Measurements from ENCODE around the gene ZNF775. TPM values are rescaled to one million over a fixed set of nuclear protein-coding genes. Genes with fewer than 3 reads are reported as not detected.

Gene ZNF775
- total and polyA plus RNA-seq, 2 of the 13 experiments (the other 11 are each of a cell fraction or from before 2014, with no cell fraction given), result 3.1 to 3.2 TPM

- TF ChIP-seq ZFP37 (CRISPR knock-in tag; IDR thresholded peaks at IDR 0.05; ENCODE audit: borderline replicate concordance), result no peak
- no peak for TF ChIP-seq ZNF773 (CRISPR knock-in tag; IDR thresholded peaks at IDR 0.05; ENCODE audit: borderline replicate concordance)
- no peak for TF ChIP-seq MXD1 (CRISPR knock-in tag; IDR thresholded peaks at IDR 0.05)
- TF ChIP-seq RFX3 (CRISPR knock-in tag; IDR thresholded peaks at IDR 0.05), result no peak
- TF ChIP-seq FIP1L1 (IDR thresholded peaks at IDR 0.05; ENCODE audit: borderline replicate concordance, insufficient read depth, low read depth, low read length), result no peak
- no peak for TF ChIP-seq ARHGAP35 (CRISPR knock-in tag; IDR thresholded peaks at IDR 0.05; ENCODE audit: borderline replicate concordance)
- TF ChIP-seq STAT6 (CRISPR knock-in tag; IDR thresholded peaks at IDR 0.05; ENCODE audit: borderline replicate concordance), result no peak
- no peak for TF ChIP-seq SNAPC5 (CRISPR knock-in tag; IDR thresholded peaks at IDR 0.05; ENCODE audit: borderline replicate concordance)
- no peak for TF ChIP-seq ZNF749 (CRISPR knock-in tag; IDR thresholded peaks at IDR 0.05; ENCODE audit: borderline replicate concordance)
- no peak for TF ChIP-seq ZSCAN21 (CRISPR knock-in tag; IDR thresholded peaks at IDR 0.05; ENCODE audit: borderline replicate concordance)
- TF ChIP-seq ZSCAN31 (CRISPR knock-in tag; IDR thresholded peaks at IDR 0.05; ENCODE audit: low read depth), result no peak
- peak; percentile 68 for TF ChIP-seq ZBTB7B (CRISPR knock-in tag; IDR thresholded peaks at IDR 0.05)
- no peak for TF ChIP-seq GZF1 (CRISPR knock-in tag; IDR thresholded peaks at IDR 0.05)
- no peak for TF ChIP-seq DNMT3B (CRISPR knock-in tag; conservative IDR thresholded peaks at IDR 0.05)
- TF ChIP-seq ZNF17 (CRISPR knock-in tag; IDR thresholded peaks at IDR 0.05), result no peak
- TF ChIP-seq ZNF670 (CRISPR knock-in tag; IDR thresholded peaks at IDR 0.05; ENCODE audit: borderline replicate concordance), result no peak
- peak; percentile 57; the same call in 1 of the 2 replicates for TF ChIP-seq SIN3A (IDR thresholded peaks at IDR 0.05; ENCODE audit: borderline replicate concordance, low read depth, low read length)
- no peak for TF ChIP-seq ZNF446 (CRISPR knock-in tag; IDR thresholded peaks at IDR 0.05)
- TF ChIP-seq KLF15 (CRISPR knock-in tag; IDR thresholded peaks at IDR 0.05; ENCODE audit: borderline replicate concordance), result no peak
- TF ChIP-seq ZNF704 (CRISPR knock-in tag; IDR thresholded peaks at IDR 0.05; ENCODE audit: borderline replicate concordance), result no peak
- no peak for TF ChIP-seq ONECUT2 (CRISPR knock-in tag; IDR thresholded peaks at IDR 0.05)
- TF ChIP-seq SOX13 (IDR thresholded peaks at IDR 0.05), result no peak
- TF ChIP-seq SOX13 (CRISPR knock-in tag; conservative IDR thresholded peaks at IDR 0.05 in 1 of 2, IDR thresholded peaks at IDR 0.05 in 1 of 2), result no peak
Observed at GRCh38 chr7:150341263-150342120, 37.6 kb upstream of the ZNF775 start, which contains the start of gene RARRES2 (continued).
